ENCODE measurements around the gene ERVFRD-1.

The ERVFRD-1 gene

DNA sequence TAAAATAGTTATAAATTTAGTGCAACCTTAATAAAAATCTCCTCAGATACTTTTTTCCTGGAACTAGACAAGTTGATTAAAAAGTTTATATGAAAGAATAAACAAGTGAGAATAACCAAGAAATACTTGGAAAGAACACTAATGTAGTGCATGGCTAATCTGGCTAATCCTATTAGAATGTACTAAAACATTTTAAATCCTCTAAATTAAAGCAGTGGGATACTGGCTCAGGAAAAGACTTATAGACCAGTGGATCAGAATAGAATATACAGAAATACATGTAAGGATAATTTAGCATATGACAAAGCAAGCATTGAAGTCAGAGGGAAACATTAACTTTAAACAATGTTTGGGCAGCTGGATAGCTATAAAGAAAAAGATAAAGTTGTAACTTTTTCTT, 41.1 kb upstream of the ERVFRD-1 start:
- Histone ChIP-seq H2BK15ac (ENCODE audit: low read depth, poor library complexity, severe bottlenecking) (no peak overlapping the region), H2BK5ac (ENCODE audit: low read depth, low read length, poor library complexity, severe bottlenecking) (no peak overlapping the region), H3K14ac (ENCODE audit: low read length in 2 of 2) (no peak overlapping the region), H3K9ac (ENCODE audit: low read length) (no peak overlapping the region), H2AK5ac (ENCODE audit: low read length, severe bottlenecking) (no peak overlapping the region), H3K4ac (ENCODE audit: low read depth in 1 of 2, low read length in 2 of 2) (no peak overlapping the region), H4K91ac (ENCODE audit: low read length) (no peak overlapping the region), H3K4me2 (ENCODE audit: low read length, poor library complexity, severe bottlenecking) (no peak overlapping the region), H2AFZ (ENCODE audit: low read depth, low read length) (no peak overlapping the region), H3K27ac (ENCODE audit: low read length, poor library complexity, severe bottlenecking) (no peak overlapping the region), H3K23ac (ENCODE audit: low read length in 2 of 2) (no peak overlapping the region), H3K27me3 (ENCODE audit: control insufficient read depth in 1 of 2, insufficient read depth in 1 of 2, low read length in 2 of 2) (no peaks in the 10 kb centered on the region), H3K36me3 (ENCODE audit: control insufficient read depth in 1 of 2, insufficient read depth in 2 of 2, low read depth in 1 of 2, low read length in 2 of 2) (no peaks in the 10 kb centered on the region), H2BK120ac (ENCODE audit: low read depth, low read length) (no peak overlapping the region), H3K79me1 (replicated peaks; ENCODE audit: low read length, poor library complexity, severe bottlenecking) (no peaks in the 10 kb centered on the region), H3K4me3 (ENCODE audit: insufficient read depth in 1 of 2, low read depth in 1 of 2, low read length in 2 of 2) (no peak overlapping the region), H2BK12ac (ENCODE audit: low read length in 2 of 2) (no peak overlapping the region), H3K9me3 (ENCODE audit: control insufficient read depth, low read length) (no peaks in the 10 kb centered on the region), H3K18ac (ENCODE audit: low read depth in 1 of 2, low read length in 2 of 2) (no peak overlapping the region), H3K4me1 (ENCODE audit: control insufficient read depth, insufficient read depth, low read depth, low read length) (no peaks in the 10 kb centered on the region), H4K8ac (ENCODE audit: low read length) (no peak overlapping the region)
- no peak for DNase-seq

DNA sequence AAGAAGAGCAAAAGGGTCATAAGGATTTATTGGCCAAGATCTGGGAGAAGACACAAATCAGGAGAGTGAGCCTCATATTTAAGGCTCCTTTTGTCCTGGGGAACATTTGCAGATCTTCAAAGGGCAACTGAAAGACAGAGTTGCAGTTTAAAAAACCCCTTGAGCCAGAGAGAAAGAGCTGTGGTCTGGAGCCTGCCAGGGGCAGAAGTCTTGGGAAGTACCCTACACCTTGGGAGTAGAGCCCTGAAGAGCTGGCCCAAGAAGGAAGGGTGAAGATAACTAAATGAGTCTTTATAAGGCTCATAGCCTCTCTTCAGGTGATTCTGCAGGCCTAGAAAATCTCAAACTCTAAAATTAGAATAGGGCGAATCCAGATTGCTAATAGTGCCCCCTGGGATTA, 40.0 kb upstream of the ERVFRD-1 start:
- Histone ChIP-seq H3K9me3 (ENCODE audit: control insufficient read depth, low read length) (no peaks in the 10 kb centered on the region), H3K27ac (ENCODE audit: low read length, poor library complexity, severe bottlenecking) (no peak overlapping the region), H3K14ac (ENCODE audit: low read length in 2 of 2) (no peak overlapping the region), H4K8ac (ENCODE audit: low read length) (no peak overlapping the region), H2BK120ac (ENCODE audit: low read depth, low read length) (no peak overlapping the region), H2BK15ac (ENCODE audit: low read depth, poor library complexity, severe bottlenecking) (no peak overlapping the region), H3K27me3 (ENCODE audit: control insufficient read depth in 1 of 2, insufficient read depth in 1 of 2, low read length in 2 of 2) (no peaks in the 10 kb centered on the region), H3K4ac (ENCODE audit: low read depth in 1 of 2, low read length in 2 of 2) (no peak overlapping the region), H2AFZ (ENCODE audit: low read depth, low read length) (no peak overlapping the region), H3K36me3 (ENCODE audit: control insufficient read depth in 1 of 2, insufficient read depth in 2 of 2, low read depth in 1 of 2, low read length in 2 of 2) (no peaks in the 10 kb centered on the region), H3K4me1 (ENCODE audit: control insufficient read depth, insufficient read depth, low read depth, low read length) (no peaks in the 10 kb centered on the region), H3K23ac (ENCODE audit: low read length in 2 of 2) (no peak overlapping the region), H2BK12ac (ENCODE audit: low read length in 2 of 2) (no peak overlapping the region), H4K91ac (ENCODE audit: low read length) (no peak overlapping the region), H3K18ac (ENCODE audit: low read depth in 1 of 2, low read length in 2 of 2) (no peak overlapping the region), H3K4me3 (ENCODE audit: insufficient read depth in 1 of 2, low read depth in 1 of 2, low read length in 2 of 2) (no peak overlapping the region), H3K79me1 (replicated peaks; ENCODE audit: low read length, poor library complexity, severe bottlenecking) (no peaks in the 10 kb centered on the region), H2AK5ac (ENCODE audit: low read length, severe bottlenecking) (no peak overlapping the region), H2BK5ac (ENCODE audit: low read depth, low read length, poor library complexity, severe bottlenecking) (no peak overlapping the region), H3K9ac (ENCODE audit: low read length) (no peak overlapping the region), H3K4me2 (ENCODE audit: low read length, poor library complexity, severe bottlenecking) (no peak overlapping the region)
- DNase-seq = no peak
- WGBS = 96% methylated on average over 1 of the region's 1 CpG

DNA sequence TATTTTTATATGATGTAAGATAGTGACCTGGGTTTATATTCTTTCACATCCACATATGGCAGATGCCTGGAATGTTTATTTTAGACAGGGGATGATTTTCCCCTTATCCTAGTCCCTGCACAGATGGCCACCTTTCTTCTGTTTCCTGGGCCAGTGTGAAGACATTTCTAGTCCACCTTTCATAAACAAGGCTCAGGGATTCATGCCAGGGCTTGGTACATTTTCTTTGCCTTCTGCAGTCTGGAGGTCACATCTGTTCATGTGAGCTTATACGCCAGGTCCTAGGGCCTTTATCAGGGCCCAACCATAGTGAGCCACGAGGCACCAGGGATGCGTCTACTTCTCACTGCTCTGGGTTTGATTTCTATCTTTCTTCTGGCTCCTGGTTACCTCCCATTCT, 38.0 kb upstream of the ERVFRD-1 start:
- Histone ChIP-seq H2BK120ac (ENCODE audit: low read depth, low read length) (no peak overlapping the region), H2BK15ac (ENCODE audit: low read depth, poor library complexity, severe bottlenecking) (no peak overlapping the region), H3K4ac (ENCODE audit: low read depth in 1 of 2, low read length in 2 of 2) (no peak overlapping the region), H3K27me3 (ENCODE audit: control insufficient read depth in 1 of 2, insufficient read depth in 1 of 2, low read length in 2 of 2) (no peaks in the 10 kb centered on the region), H2BK5ac (ENCODE audit: low read depth, low read length, poor library complexity, severe bottlenecking) (no peak overlapping the region), H3K36me3 (ENCODE audit: control insufficient read depth in 1 of 2, insufficient read depth in 2 of 2, low read depth in 1 of 2, low read length in 2 of 2) (no peaks in the 10 kb centered on the region), H2AFZ (ENCODE audit: low read depth, low read length) (no peak overlapping the region), H3K79me1 (replicated peaks; ENCODE audit: low read length, poor library complexity, severe bottlenecking) (no peaks in the 10 kb centered on the region), H3K9ac (ENCODE audit: low read length) (no peak overlapping the region), H4K8ac (ENCODE audit: low read length) (no peak overlapping the region), H3K9me3 (ENCODE audit: control insufficient read depth, low read length) (no peaks in the 10 kb centered on the region), H3K23ac (ENCODE audit: low read length in 2 of 2) (no peak overlapping the region), H3K4me3 (ENCODE audit: insufficient read depth in 1 of 2, low read depth in 1 of 2, low read length in 2 of 2) (no peak overlapping the region), H2BK12ac (ENCODE audit: low read length in 2 of 2) (no peak overlapping the region), H3K14ac (ENCODE audit: low read length in 2 of 2) (no peak overlapping the region), H3K27ac (ENCODE audit: low read length, poor library complexity, severe bottlenecking) (no peak overlapping the region), H3K4me1 (ENCODE audit: control insufficient read depth, insufficient read depth, low read depth, low read length) (no peaks in the 10 kb centered on the region), H3K4me2 (ENCODE audit: low read length, poor library complexity, severe bottlenecking) (no peak overlapping the region), H3K18ac (ENCODE audit: low read depth in 1 of 2, low read length in 2 of 2) (no peak overlapping the region), H2AK5ac (ENCODE audit: low read length, severe bottlenecking) (no peak overlapping the region), H4K91ac (ENCODE audit: low read length) (no peak overlapping the region)
- no peak for DNase-seq
- WGBS = 100% methylated on average over 3 of the region's 3 CpGs

DNA sequence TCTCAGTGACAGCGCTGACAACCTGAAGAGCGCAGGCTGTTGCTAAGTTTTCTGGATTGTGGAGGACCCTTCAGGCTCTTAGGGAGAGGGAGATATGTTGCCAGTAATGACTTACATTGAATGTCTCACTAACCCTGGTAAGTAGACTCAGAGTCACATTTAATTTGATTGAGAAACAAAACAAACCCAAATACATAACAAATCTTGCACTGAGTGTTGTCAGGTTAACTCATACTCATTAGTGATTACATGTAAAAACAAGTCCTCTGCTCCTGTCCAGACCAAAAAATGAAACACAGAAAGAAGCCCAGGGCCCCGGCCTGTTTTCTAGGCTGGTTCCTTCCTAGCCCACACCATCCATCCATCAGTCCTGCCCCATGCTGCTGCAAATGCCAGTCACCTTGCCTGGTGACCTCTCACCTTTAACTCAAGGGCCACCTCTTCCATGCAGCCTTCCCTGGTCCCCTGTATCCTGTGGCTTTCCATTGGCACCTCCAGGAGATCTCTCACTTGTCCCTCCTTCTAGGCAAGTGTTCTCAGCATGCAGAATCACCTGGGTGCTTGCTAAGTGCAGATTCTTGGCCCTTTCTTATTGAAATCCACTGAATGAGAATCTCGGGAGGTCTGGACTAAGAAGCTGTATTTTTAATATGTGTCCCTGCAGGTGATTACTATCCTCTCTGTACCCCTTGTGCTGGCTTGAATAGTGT, 34.7 kb upstream of the ERVFRD-1 start:
- 93% methylated on average over 4 of the region's 4 CpGs for WGBS
- Histone ChIP-seq H2AFZ (ENCODE audit: low read depth, low read length) (no peak overlapping the region), H4K8ac (ENCODE audit: low read length) (no peak overlapping the region), H3K79me1 (replicated peaks; ENCODE audit: low read length, poor library complexity, severe bottlenecking) (no peaks in the 10 kb centered on the region), H3K4me1 (ENCODE audit: control insufficient read depth, insufficient read depth, low read depth, low read length) (peaks cover 2% of the 10 kb centered on the region), H2BK15ac (ENCODE audit: low read depth, poor library complexity, severe bottlenecking) (no peak overlapping the region), H2AK5ac (ENCODE audit: low read length, severe bottlenecking) (no peak overlapping the region), H3K4me3 (ENCODE audit: insufficient read depth in 1 of 2, low read depth in 1 of 2, low read length in 2 of 2) (no peak overlapping the region), H3K27ac (ENCODE audit: low read length, poor library complexity, severe bottlenecking) (no peak overlapping the region), H3K4ac (ENCODE audit: low read depth in 1 of 2, low read length in 2 of 2) (no peak overlapping the region), H3K36me3 (ENCODE audit: control insufficient read depth in 1 of 2, insufficient read depth in 2 of 2, low read depth in 1 of 2, low read length in 2 of 2) (no peaks in the 10 kb centered on the region), H3K18ac (ENCODE audit: low read depth in 1 of 2, low read length in 2 of 2) (no peak overlapping the region), H3K27me3 (ENCODE audit: control insufficient read depth in 1 of 2, insufficient read depth in 1 of 2, low read length in 2 of 2) (no peaks in the 10 kb centered on the region), H3K14ac (ENCODE audit: low read length in 2 of 2) (no peak overlapping the region), H4K91ac (ENCODE audit: low read length) (no peak overlapping the region), H3K9ac (ENCODE audit: low read length) (no peak overlapping the region), H2BK5ac (ENCODE audit: low read depth, low read length, poor library complexity, severe bottlenecking) (no peak overlapping the region), H2BK120ac (ENCODE audit: low read depth, low read length) (no peak overlapping the region), H3K4me2 (ENCODE audit: low read length, poor library complexity, severe bottlenecking) (no peak overlapping the region), H3K9me3 (ENCODE audit: control insufficient read depth, low read length) (no peaks in the 10 kb centered on the region), H3K23ac (ENCODE audit: low read length in 2 of 2) (no peak overlapping the region), H2BK12ac (ENCODE audit: low read length in 2 of 2) (no peak overlapping the region)
- DNase-seq = no peak

Measured in mesenchymal stem cell (in vitro differentiated cells and primary cell).